ENCODE results near the gene BPNT1.
"Not testable (repeated sequence)": the region's sequence is repeated elsewhere in the genome, so short reads cannot be mapped to it uniquely, and the experiment has no call there.

Gene BPNT1

GRCh38 chr1:220089650-220090556 lies at the start of gene BPNT1:
Gene BPNT1 (minus strand): TSS chr1:220089788. CDS start chr1:220079846, 9,942 bp downstream.
- DNase-seq: peak; percentile 65 to 98 (median 93)
- intact Hi-C loops (cut with DNase I): loop anchor here (10.0 kb wide), 1 partner anchor 45 kb away; the partner anchor contains the start of gene EPRS1

GRCh38 chr1:220137019-220137786 lies 47.6 kb upstream of the BPNT1 start:
- no peak for DNase-seq
- intact Hi-C loops (cut with DNase I): no loop called here

- DNase-seq: no peak
- intact Hi-C loops (cut with DNase I): no loop called here
Observed at GRCh38 chr1:220135755-220136154, 46.2 kb upstream of the BPNT1 start.

GRCh38 chr1:220129479-220130210 lies 40.1 kb upstream of the BPNT1 start:
- no peak for DNase-seq
- intact Hi-C loops (cut with DNase I): no loop called here

- intact Hi-C loops (cut with DNase I): no loop called here
- no peak for DNase-seq
Observed at GRCh38 chr1:220127076-220127475, 37.5 kb upstream of the BPNT1 start.

GRCh38 chr1:220124542-220124941 lies 35.0 kb upstream of the BPNT1 start:
- intact Hi-C loops (cut with DNase I): no loop called here
- no peak for DNase-seq

GRCh38 chr1:220123889-220124288 lies 34.3 kb upstream of the BPNT1 start:
- intact Hi-C loops (cut with DNase I): no loop called here
- no peak for DNase-seq

- DNase-seq: no peak
- intact Hi-C loops (cut with DNase I): no loop called here
Observed at GRCh38 chr1:220123066-220123465, 33.5 kb upstream of the BPNT1 start.

GRCh38 chr1:220121791-220122530 lies 32.4 kb upstream of the BPNT1 start:
- intact Hi-C loops (cut with DNase I): no loop called here
- DNase-seq: no peak

- no peak for DNase-seq
- intact Hi-C loops (cut with DNase I): no loop called here
Observed at GRCh38 chr1:220119043-220119512, 29.5 kb upstream of the BPNT1 start.

- no peak for DNase-seq
Observed at GRCh38 chr1:220113136-220113695, 23.6 kb upstream of the BPNT1 start.

GRCh38 chr1:220112600-220112999 lies 23.0 kb upstream of the BPNT1 start:
- DNase-seq; intact Hi-C loops (cut with DNase I): not testable (repeated sequence)

More at GRCh38 chr1:220113136-220113695, 23.6 kb upstream of the BPNT1 start:
- intact Hi-C loops (cut with DNase I): no loop called here

GRCh38 chr1:220110473-220110872 lies 20.9 kb upstream of the BPNT1 start:
- intact Hi-C loops (cut with DNase I); DNase-seq: not testable (repeated sequence)

- intact Hi-C loops (cut with DNase I): loop anchor here (10.0 kb wide), 1 partner anchor 55 kb away; the partner anchor contains the start of gene EPRS1
- no peak for DNase-seq
Observed at GRCh38 chr1:220099826-220100225, 10.2 kb upstream of the BPNT1 start.

GRCh38 chr1:220094016-220094911 lies 4.7 kb upstream of the BPNT1 start, which contains the start of gene IARS2:
Gene IARS2 (plus strand): TSS chr1:220094132. CDS start chr1:220094217, 85 bp downstream.
- intact Hi-C loops (cut with DNase I): loop anchor here (10.0 kb wide), 1 partner anchor 49 kb away; the partner anchor contains the start of gene EPRS1
- peak; percentile 73 to 96 (median 92) for DNase-seq

GRCh38 chr1:220093361-220094015 lies 3.9 kb upstream of the BPNT1 start:
- peak in 2 of 42 donors; percentile 2 to 8 for DNase-seq
- intact Hi-C loops (cut with DNase I): loop anchor here (10.0 kb wide), 1 partner anchor 49 kb away; the partner anchor contains the start of gene EPRS1
